IMR-90 (cell line): ENCODE data around the gene ASIC2.

ENCODE experiments used
- BHLHE40 ChIP-seq: fragments of 150-350 bp; IDR thresholded peaks from 2 replicates; pipeline ENCODE4 v1.6.1; 2016; ENCODE audit warnings: mild to moderate bottlenecking, low read depth, low read length
- CEBPB ChIP-seq: IDR thresholded peaks from 2 replicates; pipeline ENCODE4 v1.6.1; 2012; ENCODE audit warnings: low read depth, low read length, improper control_type of control experiment
- FOS ChIP-seq: fragments of 150-350 bp; IDR thresholded peaks from 2 replicates; pipeline ENCODE4 v1.6.1; 2016; ENCODE audit warnings: low read depth, low read length
- POLR2A ChIP-seq: IDR thresholded peaks from 2 replicates; pipeline ENCODE4 v1.6.1; 2012; ENCODE audit warnings: mild to moderate bottlenecking, low read depth, low read length
- RAD21 ChIP-seq: IDR thresholded peaks from 2 replicates; pipeline ENCODE4 v1.6.1; 2012; ENCODE audit warnings: low read length, improper control_type of control experiment
- SMC3 ChIP-seq: fragments of 150-350 bp; IDR thresholded peaks from 2 replicates; pipeline ENCODE4 v1.6.1; 2016; ENCODE audit warnings: low read depth, mild to moderate bottlenecking, antibody characterized with exemption, low read length, moderate library complexity
- TF ChIP-seq, protein P1 (sequence below): fragments of 150-350 bp; IDR thresholded peaks from 2 replicates; pipeline ENCODE4 v1.6.1; 2016; ENCODE audit warnings: low read depth, mild to moderate bottlenecking, low read length, moderate library complexity, borderline replicate concordance
- TF ChIP-seq, protein P2 (sequence below): conservative IDR thresholded peaks from 2 replicates; pipeline ENCODE4 v1.5.1; 2012; ENCODE audit warnings: mild to moderate bottlenecking, low read depth, low read length, improper control_type of control experiment
- TF ChIP-seq, protein P3 (sequence below): fragments of 150-350 bp; IDR thresholded peaks from 2 replicates; pipeline ENCODE4 v1.6.1; 2017; ENCODE audit warnings: mild to moderate bottlenecking, antibody characterized with exemption, low read length, low read depth

DNA sequence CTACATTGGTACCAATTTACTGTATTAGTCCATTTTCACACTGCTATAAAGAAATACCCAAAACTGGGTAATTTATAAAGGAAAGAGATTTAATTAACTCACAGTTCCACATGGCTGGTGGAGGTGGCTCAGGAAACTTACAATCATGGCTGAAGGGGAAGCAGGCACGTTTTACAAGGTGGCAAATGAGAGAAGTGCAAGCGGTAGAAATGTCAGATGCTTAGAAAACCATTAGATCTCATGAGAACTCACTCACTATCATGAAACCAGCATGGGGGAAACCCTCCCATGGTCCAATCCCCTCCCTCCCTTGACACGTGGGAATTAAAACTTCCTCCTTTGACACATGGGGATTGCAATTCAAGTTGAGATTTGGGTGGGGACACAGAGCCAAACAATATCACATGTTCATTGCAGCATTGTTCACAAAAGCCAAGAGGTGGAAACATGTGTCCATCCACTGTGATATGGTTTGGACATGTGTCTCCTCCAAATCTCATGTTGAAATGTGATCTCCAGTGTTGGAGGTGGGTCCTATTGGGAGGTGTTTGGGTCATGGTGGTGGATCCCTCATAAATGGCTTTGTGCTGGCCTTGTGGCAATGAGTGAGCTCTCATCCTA lies 304.5 kb downstream of the ASIC2 start:
- TF ChIP-seq, protein P1, sequence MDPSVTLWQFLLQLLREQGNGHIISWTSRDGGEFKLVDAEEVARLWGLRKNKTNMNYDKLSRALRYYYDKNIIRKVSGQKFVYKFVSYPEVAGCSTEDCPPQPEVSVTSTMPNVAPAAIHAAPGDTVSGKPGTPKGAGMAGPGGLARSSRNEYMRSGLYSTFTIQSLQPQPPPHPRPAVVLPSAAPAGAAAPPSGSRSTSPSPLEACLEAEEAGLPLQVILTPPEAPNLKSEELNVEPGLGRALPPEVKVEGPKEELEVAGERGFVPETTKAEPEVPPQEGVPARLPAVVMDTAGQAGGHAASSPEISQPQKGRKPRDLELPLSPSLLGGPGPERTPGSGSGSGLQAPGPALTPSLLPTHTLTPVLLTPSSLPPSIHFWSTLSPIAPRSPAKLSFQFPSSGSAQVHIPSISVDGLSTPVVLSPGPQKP: no peak
- no peak for TF ChIP-seq CEBPB
- TF ChIP-seq, protein P2, sequence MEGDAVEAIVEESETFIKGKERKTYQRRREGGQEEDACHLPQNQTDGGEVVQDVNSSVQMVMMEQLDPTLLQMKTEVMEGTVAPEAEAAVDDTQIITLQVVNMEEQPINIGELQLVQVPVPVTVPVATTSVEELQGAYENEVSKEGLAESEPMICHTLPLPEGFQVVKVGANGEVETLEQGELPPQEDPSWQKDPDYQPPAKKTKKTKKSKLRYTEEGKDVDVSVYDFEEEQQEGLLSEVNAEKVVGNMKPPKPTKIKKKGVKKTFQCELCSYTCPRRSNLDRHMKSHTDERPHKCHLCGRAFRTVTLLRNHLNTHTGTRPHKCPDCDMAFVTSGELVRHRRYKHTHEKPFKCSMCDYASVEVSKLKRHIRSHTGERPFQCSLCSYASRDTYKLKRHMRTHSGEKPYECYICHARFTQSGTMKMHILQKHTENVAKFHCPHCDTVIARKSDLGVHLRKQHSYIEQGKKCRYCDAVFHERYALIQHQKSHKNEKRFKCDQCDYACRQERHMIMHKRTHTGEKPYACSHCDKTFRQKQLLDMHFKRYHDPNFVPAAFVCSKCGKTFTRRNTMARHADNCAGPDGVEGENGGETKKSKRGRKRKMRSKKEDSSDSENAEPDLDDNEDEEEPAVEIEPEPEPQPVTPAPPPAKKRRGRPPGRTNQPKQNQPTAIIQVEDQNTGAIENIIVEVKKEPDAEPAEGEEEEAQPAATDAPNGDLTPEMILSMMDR: no peak
- TF ChIP-seq POLR2A: no peak
- no peak for TF ChIP-seq SMC3
- no peak for TF ChIP-seq RAD21
- TF ChIP-seq FOS: no peak
- TF ChIP-seq BHLHE40: no peak
- TF ChIP-seq, protein P3, sequence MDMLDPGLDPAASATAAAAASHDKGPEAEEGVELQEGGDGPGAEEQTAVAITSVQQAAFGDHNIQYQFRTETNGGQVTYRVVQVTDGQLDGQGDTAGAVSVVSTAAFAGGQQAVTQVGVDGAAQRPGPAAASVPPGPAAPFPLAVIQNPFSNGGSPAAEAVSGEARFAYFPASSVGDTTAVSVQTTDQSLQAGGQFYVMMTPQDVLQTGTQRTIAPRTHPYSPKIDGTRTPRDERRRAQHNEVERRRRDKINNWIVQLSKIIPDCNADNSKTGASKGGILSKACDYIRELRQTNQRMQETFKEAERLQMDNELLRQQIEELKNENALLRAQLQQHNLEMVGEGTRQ: no peak
